ENCODE results near the gene MMEL1. TPM values are rescaled to one million over a fixed set of nuclear protein-coding genes. Genes with fewer than 3 reads are reported as not detected.

Gene MMEL1
- total and polyA plus RNA-seq, 2 donors (not counting 3 experiments of a cell fraction or from before 2014, with no cell fraction given), result 1.1 to 1.2 TPM

- peaks cover 0 to 9% of the 10 kb centered on the region in 2 experiments for H3K36me3 ChIP-seq (ENCODE audit: control insufficient read depth in 2 of 2, extremely low read depth in 1 of 2, insufficient read depth in 2 of 2, low read length in 2 of 2)
- H3K4me3 ChIP-seq (replicated peaks in 1 of 3; ENCODE audit: insufficient read depth in 1 of 3, low read depth in 1 of 3, low read length in 3 of 3), result no peak overlapping the region
- no peaks in the 10 kb centered on the region for H3K27me3 ChIP-seq (ENCODE audit: control insufficient read depth in 2 of 2, insufficient read depth in 2 of 2, low read length in 2 of 2)
- H3K4me1 ChIP-seq (ENCODE audit: control insufficient read depth, extremely low read depth, insufficient read depth, low read length), result peaks cover 6% of the 10 kb centered on the region
- dilution Hi-C loops (cut with MboI; ENCODE audit: extremely low pct_ligation_motif_present, low sequenced_read_pairs) (no loop called here), intact Hi-C loops (cut with micrococcal nuclease) (no loop called here)
- no peak overlapping the region for H3K4me2 ChIP-seq (ENCODE audit: insufficient read depth, low read length)
- no peak for FAIRE-seq
- no peak overlapping the region for H3K9ac ChIP-seq (replicated peaks; ENCODE audit: extremely low read depth, insufficient read depth, low read length)
- H4K20me1 ChIP-seq (replicated peaks; ENCODE audit: control insufficient read depth, extremely low read depth, insufficient read depth, low read length), result no peaks in the 10 kb centered on the region
- no TSS peak for BruUV-seq (replicated peaks)
- no peak overlapping the region for H3K27ac ChIP-seq (ENCODE audit: insufficient read depth, low read depth, low read length)
- CTCF ChIA-PET, result interaction anchor here (1.0 to 2.8 kb wide), 7 partner anchors 10 to 146 kb away, joined by 3 to 14 read pairs (median 5); partner anchors contain the start of genes PANK4 and PRXL2B
- no peak for TF ChIP-seq GATA2 (IDR thresholded peaks at IDR 0.05; ENCODE audit: insufficient read depth, insufficient read length, low read depth, low read length)
- no peak for TF ChIP-seq EZH2 (IDR thresholded peaks at IDR 0.05; ENCODE audit: borderline replicate concordance, low read depth, low read length, severe bottlenecking)
- no peak for TF ChIP-seq FOS (IDR thresholded peaks at IDR 0.05; ENCODE audit: borderline replicate concordance, insufficient read depth, low read length)
- TF ChIP-seq JUN (IDR thresholded peaks at IDR 0.05; ENCODE audit: borderline replicate concordance, insufficient read depth, insufficient read length, low read depth), result no peak
- TF ChIP-seq MYC (IDR thresholded peaks at IDR 0.05; ENCODE audit: low read depth, low read length), result no peak
- no peak for TF ChIP-seq POLR2A (IDR thresholded peaks at IDR 0.05; ENCODE audit: low read depth, low read length)
- TF ChIP-seq CTCF (IDR thresholded peaks at IDR 0.05; ENCODE audit: extremely low read depth in 1 of 2, insufficient read depth in 1 of 2, low read depth in 1 of 2, low read length in 2 of 2), result no peak
- no peak for TF ChIP-seq MAX (IDR thresholded peaks at IDR 0.05; ENCODE audit: insufficient read depth, insufficient read length)
- TF ChIP-seq POLR2AphosphoS5 (IDR thresholded peaks at IDR 0.05; ENCODE audit: insufficient read depth, low read depth, low read length), result no peak
- no peaks in the 10 kb centered on the region for H3K79me2 ChIP-seq (ENCODE audit: control insufficient read depth, insufficient read depth, low read length)
- no peaks in the 10 kb centered on the region for H3K9me1 ChIP-seq (replicated peaks; ENCODE audit: control insufficient read depth, extremely low read depth, insufficient read depth, low read length)
- no peak for DNase-seq (ENCODE audit: low read depth, low spot score)
- no peaks in the 10 kb centered on the region for H3K9me3 ChIP-seq (replicated peaks; ENCODE audit: control insufficient read depth, insufficient read depth, low read length)
- POLR2A ChIA-PET, result no interaction called here
- H2AFZ ChIP-seq (ENCODE audit: low read depth, low read length), result no peak overlapping the region
Observed at GRCh38 chr1:2560299-2561073, 72.3 kb downstream of the MMEL1 start.

Measured in endothelial cell of umbilical vein (primary cell).